Body of pancreas (tissue), 4 donors: ENCODE results near the gene SLC29A3.

Source experiments
- CTCF ChIP-seq, 7 experiments: fragments of 450-650 bp in 4 of 7; fragments of 200-600 bp in 3 of 7; sonication (generic) in 3 of 7; IDR thresholded peaks; one replicate each; pipeline ENCODE4 v1.5.1; 2016 to 2019; ENCODE audit warnings: antibody characterized with exemption in 7 of 7
- POLR2A ChIP-seq, 3 donors: fragments of 450-650 bp; IDR thresholded peaks; one replicate each; pipeline ENCODE4 v1.6.1; 2016; ENCODE audit warnings: antibody characterized with exemption in 3 of 3, mild to moderate bottlenecking in 2 of 3

GRCh38 chr10:71349406-71349805 is 30.3 kb downstream of the SLC29A3 start:
- TF ChIP-seq POLR2A (IDR thresholded peaks at IDR 0.05) (no peak), CTCF (IDR thresholded peaks at IDR 0.05) (no peak)
